MM.1S (cell line): ENCODE measurements around the gene OLIG1.

ENCODE experiments used
- DNase-seq: peaks from one replicate; pipeline ENCODE4 v3.0.0-alpha.2; 2015
- H2AFZ ChIP-seq: fragments of 300-600 bp; sonication (generic); 2 replicates; pipeline ENCODE4 v1.6.0; 2016; ENCODE audit warnings: antibody characterized with exemption, low read length
- H3F3A ChIP-seq: fragments of 300-600 bp; sonication (generic); 2 replicates; pipeline ENCODE4 v1.6.1; 2016; ENCODE audit warnings: mild to moderate bottlenecking, antibody characterized with exemption, low read length, moderate library complexity, mixed read lengths; ENCODE audit not compliant: insufficient read depth
- H3K27ac ChIP-seq: fragments of 300-600 bp; sonication (generic); 2 replicates; pipeline ENCODE4 v1.5.1; 2016; ENCODE audit warnings: mild to moderate bottlenecking, low read length
- H3K27me3 ChIP-seq: fragments of 300-600 bp; sonication (generic); replicated peaks from 2 replicates; pipeline ENCODE4 v1.6.0; 2016; ENCODE audit warnings: low read length; ENCODE audit not compliant: insufficient read depth
- H3K36me3 ChIP-seq: fragments of 300-600 bp; sonication (generic); replicated peaks from 2 replicates; pipeline ENCODE4 v1.6.1; 2016; ENCODE audit warnings: mild to moderate bottlenecking, low read length, mixed read lengths; ENCODE audit not compliant: insufficient read depth
- H3K4me1 ChIP-seq: fragments of 300-600 bp; sonication (generic); 2 replicates; pipeline ENCODE4 v1.6.1; 2016; ENCODE audit warnings: low read length, mixed read lengths
- H3K4me2 ChIP-seq: fragments of 300-600 bp; sonication (generic); 2 replicates; pipeline ENCODE4 v1.6.0; 2016; ENCODE audit warnings: low read depth, low read length
- H3K4me3 ChIP-seq: fragments of 300-600 bp; sonication (generic); 2 replicates; pipeline ENCODE4 v1.5.1; 2016; ENCODE audit warnings: low read length, mixed read lengths
- H3K79me2 ChIP-seq: fragments of 300-600 bp; sonication (generic); 2 replicates; pipeline ENCODE4 v1.6.1; 2016; ENCODE audit warnings: mixed run types, low read length, mixed read lengths
- H3K9ac ChIP-seq: fragments of 300-600 bp; sonication (generic); 2 replicates; pipeline ENCODE4 v1.6.1; 2016; ENCODE audit warnings: low read length, mixed read lengths
- H3K9me2 ChIP-seq: fragments of 300-600 bp; sonication (generic); replicated peaks from 2 replicates; pipeline ENCODE4 v1.6.1; 2016; ENCODE audit warnings: mild to moderate bottlenecking, low read length, mixed read lengths; ENCODE audit not compliant: insufficient read depth
- H3K9me3 ChIP-seq: fragments of 300-600 bp; sonication (generic); replicated peaks from 2 replicates; pipeline ENCODE4 v1.6.1; 2016; ENCODE audit warnings: mild to moderate bottlenecking, low read length, mixed read lengths; ENCODE audit not compliant: insufficient read depth
- H4K20me1 ChIP-seq: fragments of 300-600 bp; sonication (generic); 2 replicates; pipeline ENCODE4 v1.6.1; 2016; ENCODE audit warnings: mild to moderate bottlenecking, low read length, moderate library complexity, mixed read lengths; ENCODE audit not compliant: insufficient read depth
- EZH2 ChIP-seq: fragments of 300-600 bp; sonication (generic); optimal IDR thresholded peaks from 2 replicates; pipeline ENCODE3; 2017; ENCODE audit warnings: low read depth, mild to moderate bottlenecking, antibody characterized with exemption, low read length, mixed read lengths
- EZH2phosphoT487 ChIP-seq: fragments of 300-600 bp; sonication (generic); IDR thresholded peaks from 2 replicates; pipeline ENCODE4 v1.6.1; 2018; ENCODE audit warnings: antibody characterized with exemption, low read length
- TF ChIP-seq, protein P1 (sequence below): fragments of 300-600 bp; sonication (generic); IDR thresholded peaks from 2 replicates; pipeline ENCODE4 v1.5.1; 2016; ENCODE audit warnings: antibody characterized with exemption, low read length, mixed read lengths

Gene OLIG1, protein sequence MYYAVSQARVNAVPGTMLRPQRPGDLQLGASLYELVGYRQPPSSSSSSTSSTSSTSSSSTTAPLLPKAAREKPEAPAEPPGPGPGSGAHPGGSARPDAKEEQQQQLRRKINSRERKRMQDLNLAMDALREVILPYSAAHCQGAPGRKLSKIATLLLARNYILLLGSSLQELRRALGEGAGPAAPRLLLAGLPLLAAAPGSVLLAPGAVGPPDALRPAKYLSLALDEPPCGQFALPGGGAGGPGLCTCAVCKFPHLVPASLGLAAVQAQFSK

DNA sequence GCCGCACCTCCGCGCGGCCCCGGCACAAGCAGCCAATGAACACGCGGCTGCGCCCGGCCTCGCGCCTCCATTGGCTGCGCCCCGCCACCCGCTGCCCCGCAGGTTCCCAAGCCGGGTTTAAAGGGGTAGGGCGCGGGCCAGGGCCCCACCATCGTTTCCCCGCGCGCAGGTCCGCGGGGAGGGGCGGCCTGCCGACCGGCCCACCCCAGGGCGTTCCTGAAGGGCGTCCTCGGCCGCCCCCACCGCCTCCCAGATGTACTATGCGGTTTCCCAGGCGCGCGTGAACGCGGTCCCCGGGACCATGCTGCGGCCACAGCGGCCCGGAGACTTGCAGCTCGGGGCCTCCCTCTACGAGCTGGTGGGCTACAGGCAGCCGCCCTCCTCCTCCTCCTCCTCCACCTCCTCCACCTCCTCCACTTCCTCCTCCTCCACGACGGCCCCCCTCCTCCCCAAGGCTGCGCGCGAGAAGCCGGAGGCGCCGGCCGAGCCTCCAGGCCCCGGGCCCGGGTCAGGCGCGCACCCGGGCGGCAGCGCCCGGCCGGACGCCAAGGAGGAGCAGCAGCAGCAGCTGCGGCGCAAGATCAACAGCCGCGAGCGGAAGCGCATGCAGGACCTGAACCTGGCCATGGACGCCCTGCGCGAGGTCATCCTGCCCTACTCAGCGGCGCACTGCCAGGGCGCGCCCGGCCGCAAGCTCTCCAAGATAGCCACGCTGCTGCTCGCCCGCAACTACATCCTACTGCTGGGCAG is at the start of gene OLIG1:
TSS of gene OLIG1 (plus strand) at position 148 of the 750 bp plus-strand sequence. CDS start at position 254, 106 bp downstream.
- peak within 1 kb of the TSS; percentile 74 for H3K4me3 ChIP-seq
- H4K20me1 ChIP-seq = no peaks in the 10 kb centered on the region
- H3F3A ChIP-seq = peaks cover 9% of the 10 kb centered on the region; the same call in 1 of the 2 replicates
- TF ChIP-seq EZH2 = no peak
- TF ChIP-seq, protein P1, sequence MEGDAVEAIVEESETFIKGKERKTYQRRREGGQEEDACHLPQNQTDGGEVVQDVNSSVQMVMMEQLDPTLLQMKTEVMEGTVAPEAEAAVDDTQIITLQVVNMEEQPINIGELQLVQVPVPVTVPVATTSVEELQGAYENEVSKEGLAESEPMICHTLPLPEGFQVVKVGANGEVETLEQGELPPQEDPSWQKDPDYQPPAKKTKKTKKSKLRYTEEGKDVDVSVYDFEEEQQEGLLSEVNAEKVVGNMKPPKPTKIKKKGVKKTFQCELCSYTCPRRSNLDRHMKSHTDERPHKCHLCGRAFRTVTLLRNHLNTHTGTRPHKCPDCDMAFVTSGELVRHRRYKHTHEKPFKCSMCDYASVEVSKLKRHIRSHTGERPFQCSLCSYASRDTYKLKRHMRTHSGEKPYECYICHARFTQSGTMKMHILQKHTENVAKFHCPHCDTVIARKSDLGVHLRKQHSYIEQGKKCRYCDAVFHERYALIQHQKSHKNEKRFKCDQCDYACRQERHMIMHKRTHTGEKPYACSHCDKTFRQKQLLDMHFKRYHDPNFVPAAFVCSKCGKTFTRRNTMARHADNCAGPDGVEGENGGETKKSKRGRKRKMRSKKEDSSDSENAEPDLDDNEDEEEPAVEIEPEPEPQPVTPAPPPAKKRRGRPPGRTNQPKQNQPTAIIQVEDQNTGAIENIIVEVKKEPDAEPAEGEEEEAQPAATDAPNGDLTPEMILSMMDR = no peak
- no peak for TF ChIP-seq EZH2phosphoT487
- no peaks in the 10 kb centered on the region for H3K27me3 ChIP-seq
- no peaks in the 10 kb centered on the region for H3K79me2 ChIP-seq
- H2AFZ ChIP-seq = peak within 1 kb of the TSS; percentile 83
- peak within 1 kb of the TSS; percentile 94 for H3K4me2 ChIP-seq
- no peaks in the 10 kb centered on the region for H3K9me3 ChIP-seq
- peak within 1 kb of the TSS; percentile 70; the same call in 1 of the 2 replicates for H3K27ac ChIP-seq
- H3K36me3 ChIP-seq = no peaks in the 10 kb centered on the region
- H3K4me1 ChIP-seq = peaks cover 5% of the 10 kb centered on the region; the same call in 1 of the 2 replicates
- no peak for DNase-seq
- no peaks in the 10 kb centered on the region for H3K9me2 ChIP-seq
- peak within 1 kb of the TSS; percentile 82 for H3K9ac ChIP-seq

DNA sequence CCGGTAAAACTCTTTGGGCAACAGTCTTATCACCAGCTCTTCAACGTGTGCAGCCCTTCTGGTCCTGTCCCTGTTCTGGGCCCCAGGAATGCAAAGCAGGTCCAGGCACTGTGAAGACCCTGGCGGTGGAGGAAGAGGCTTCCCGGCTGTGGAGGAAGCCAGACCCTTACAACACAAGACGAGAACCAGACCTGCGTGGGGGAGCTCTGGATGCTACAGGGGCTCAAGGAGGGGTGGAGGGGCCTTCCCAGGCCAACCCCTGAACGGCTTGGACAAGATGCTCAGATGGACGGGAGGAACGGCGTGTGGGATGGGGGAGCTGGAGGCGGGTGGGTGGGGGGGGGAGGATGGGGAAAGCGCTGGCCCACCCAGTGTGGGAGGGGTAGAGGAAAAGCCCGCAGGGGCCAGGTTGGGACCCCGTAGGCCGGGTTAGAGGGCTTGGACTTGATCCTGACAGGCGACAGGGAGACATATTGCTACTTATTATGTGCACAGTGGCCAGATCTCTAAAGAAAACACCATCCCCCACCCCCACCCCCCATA is 49.3 kb upstream of the OLIG1 start:
- Histone ChIP-seq H3K79me2 (no peaks in the 10 kb centered on the region), H3K36me3 (no peaks in the 10 kb centered on the region), H3K9me3 (no peaks in the 10 kb centered on the region), H3K4me2 (peak overlapping the region; percentile 46; the same call in 1 of the 2 replicates), H4K20me1 (no peaks in the 10 kb centered on the region), H3K4me1 (no peaks in the 10 kb centered on the region), H3K27me3 (peaks cover 71% of the 10 kb centered on the region), H3K4me3 (no peak overlapping the region), H3F3A (no peaks in the 10 kb centered on the region), H2AFZ (no peak overlapping the region), H3K9me2 (no peaks in the 10 kb centered on the region), H3K9ac (no peak overlapping the region), H3K27ac (no peak overlapping the region)
- DNase-seq = no peak
- no peak for TF ChIP-seq EZH2phosphoT487
- no peak for TF ChIP-seq EZH2
- TF ChIP-seq, protein P1 = no peak

DNA sequence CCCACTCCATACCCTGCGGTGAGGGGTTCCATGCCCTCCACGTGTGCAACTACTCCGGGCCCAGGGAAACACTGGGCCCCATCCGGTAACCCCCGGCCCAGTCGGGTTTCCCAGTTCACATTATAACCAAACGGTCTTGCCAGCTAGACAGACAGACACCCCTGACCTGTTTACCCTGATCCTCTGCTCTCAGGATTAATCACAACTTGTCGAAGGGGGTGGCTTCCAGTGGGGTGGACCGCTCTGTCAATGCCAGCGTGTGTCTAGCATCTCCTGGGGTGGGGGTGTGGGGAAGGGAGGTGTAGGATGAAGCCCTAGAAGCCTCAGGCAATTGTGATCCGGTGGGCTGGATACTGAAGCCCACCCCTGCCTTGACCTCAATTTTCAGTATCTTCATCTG is 48.8 kb upstream of the OLIG1 start:
- no peaks in the 10 kb centered on the region for H4K20me1 ChIP-seq
- H3K9me3 ChIP-seq = no peaks in the 10 kb centered on the region
- H3K9me2 ChIP-seq = no peaks in the 10 kb centered on the region
- H3K36me3 ChIP-seq = no peaks in the 10 kb centered on the region
- no peak overlapping the region for H3K4me2 ChIP-seq
- no peaks in the 10 kb centered on the region for H3K4me1 ChIP-seq
- no peak overlapping the region for H3K4me3 ChIP-seq
- H2AFZ ChIP-seq = no peak overlapping the region
- H3K9ac ChIP-seq = no peak overlapping the region
- H3K27me3 ChIP-seq = peaks cover 76% of the 10 kb centered on the region
- H3K27ac ChIP-seq = no peak overlapping the region
- no peak for DNase-seq
- H3K79me2 ChIP-seq = no peaks in the 10 kb centered on the region
- no peaks in the 10 kb centered on the region for H3F3A ChIP-seq
- TF ChIP-seq, protein P1 = no peak
- TF ChIP-seq EZH2 = no peak
- TF ChIP-seq EZH2phosphoT487 = no peak
